Osteoblast (primary cell): ENCODE data around the gene VAV3. TPM values are rescaled to one million over a fixed set of nuclear protein-coding genes. Genes with fewer than 3 reads are reported as not detected.

ENCODE experiments used
- DNase-seq: peaks from one replicate; pipeline ENCODE4 v3.0.0; 2011; ENCODE audit warnings: low spot score, mixed read lengths; ENCODE audit not compliant: insufficient read length; ENCODE audit errors: missing footprints
- H2AFZ ChIP-seq: 2 replicates; pipeline ENCODE4 v1.6.0; 2011; ENCODE audit warnings: mild to moderate bottlenecking, low read length
- H3K27ac ChIP-seq: 2 replicates; pipeline ENCODE4 v1.5.1; 2011; ENCODE audit warnings: mild to moderate bottlenecking, low read depth, low read length, moderate library complexity
- H3K27me3 ChIP-seq: 2 replicates; pipeline ENCODE4 v1.6.0; 2012; ENCODE audit warnings: mild to moderate bottlenecking, control low read depth, inconsistent platforms, low read length, moderate library complexity; ENCODE audit not compliant: insufficient read depth
- H3K36me3 ChIP-seq: 2 replicates; pipeline ENCODE4 v1.5.1; 2011; ENCODE audit warnings: mild to moderate bottlenecking, low read length, control low read depth, moderate library complexity; ENCODE audit not compliant: insufficient read depth
- H3K4me1 ChIP-seq: 2 replicates; pipeline ENCODE4 v1.5.1; 2011; ENCODE audit warnings: mild to moderate bottlenecking, low read length, control low read depth, moderate library complexity; ENCODE audit not compliant: insufficient read depth
- H3K4me2 ChIP-seq: 2 replicates; pipeline ENCODE4 v1.6.0; 2011; ENCODE audit warnings: mild to moderate bottlenecking, low read length; ENCODE audit not compliant: insufficient read depth
- H3K4me3 ChIP-seq: fragments of 200-600 bp; sonication (generic); 3 replicates; pipeline ENCODE4 v1.5.1; 2012; ENCODE audit warnings: mild to moderate bottlenecking, low read length, inconsistent platforms; ENCODE audit not compliant: insufficient read depth
- H3K79me2 ChIP-seq: 2 replicates; pipeline ENCODE4 v1.6.0; 2012; ENCODE audit warnings: mild to moderate bottlenecking, low read length, control low read depth, inconsistent platforms; ENCODE audit not compliant: insufficient read depth
- H3K9me3 ChIP-seq: 2 replicates; pipeline ENCODE4 v1.5.1; 2011; ENCODE audit warnings: low read depth, low read length, control low read depth
- H4K20me1 ChIP-seq: 2 replicates; pipeline ENCODE4 v1.6.0; 2012; ENCODE audit warnings: mild to moderate bottlenecking, low read length, control low read depth; ENCODE audit not compliant: insufficient read depth
- CTCF ChIP-seq: IDR thresholded peaks from 2 replicates; pipeline ENCODE4 v1.5.1; 2011; ENCODE audit warnings: mild to moderate bottlenecking, low read depth, low read length, moderate library complexity; ENCODE audit errors: extremely low read depth
- total RNA-seq: library from RNA; depleted of rRNA; stranded (reverse); fragments of >200 nt; gene quantifications from 2 replicates; pipeline ENCODE4 v1.2.3, GENCODE V29; 2012

Gene VAV3
- total RNA-seq, 1 donor, result 0.72 TPM

- Histone ChIP-seq H4K20me1 (no peaks in the 10 kb centered on the region), H3K27ac (no peak overlapping the region), H3K36me3 (no peaks in the 10 kb centered on the region), H3K79me2 (no peaks in the 10 kb centered on the region), H3K9me3 (no peaks in the 10 kb centered on the region), H2AFZ (no peak overlapping the region), H3K4me1 (no peaks in the 10 kb centered on the region), H3K4me2 (no peak overlapping the region), H3K4me3 (no peak overlapping the region), H3K27me3 (no peaks in the 10 kb centered on the region)
- no peak for TF ChIP-seq CTCF
- DNase-seq, result no peak
Observed at GRCh38 chr1:107593501-107594209, 371.3 kb downstream of the VAV3 start.

- no peak overlapping the region for H2AFZ ChIP-seq
- H3K4me3 ChIP-seq, result no peak overlapping the region
- H3K4me1 ChIP-seq, result no peaks in the 10 kb centered on the region
- no peak overlapping the region for H3K27ac ChIP-seq
- H3K4me2 ChIP-seq, result no peak overlapping the region
- DNase-seq, result no peak
- H3K9me3 ChIP-seq, result no peaks in the 10 kb centered on the region
- no peaks in the 10 kb centered on the region for H3K36me3 ChIP-seq
- H4K20me1 ChIP-seq, result no peaks in the 10 kb centered on the region
- H3K27me3 ChIP-seq, result no peaks in the 10 kb centered on the region
- TF ChIP-seq CTCF, result no peak
- H3K79me2 ChIP-seq, result no peaks in the 10 kb centered on the region
Observed at GRCh38 chr1:107590900-107591622, 373.9 kb downstream of the VAV3 start.

GRCh38 chr1:107590087-107590486, 374.9 kb downstream of the VAV3 start:
- Histone ChIP-seq H3K4me3 (no peak overlapping the region), H3K36me3 (no peaks in the 10 kb centered on the region), H3K79me2 (no peaks in the 10 kb centered on the region), H3K9me3 (no peaks in the 10 kb centered on the region), H3K27ac (no peak overlapping the region), H3K4me2 (no peak overlapping the region), H2AFZ (no peak overlapping the region), H3K4me1 (no peaks in the 10 kb centered on the region), H3K27me3 (no peaks in the 10 kb centered on the region), H4K20me1 (no peaks in the 10 kb centered on the region)
- no peak for DNase-seq
- no peak for TF ChIP-seq CTCF

GRCh38 chr1:107588321-107588720, 376.7 kb downstream of the VAV3 start:
- no peaks in the 10 kb centered on the region for H3K36me3 ChIP-seq
- no peak for DNase-seq
- H2AFZ ChIP-seq, result no peak overlapping the region
- H3K27ac ChIP-seq, result no peak overlapping the region
- H3K4me2 ChIP-seq, result no peak overlapping the region
- H3K27me3 ChIP-seq, result no peaks in the 10 kb centered on the region
- no peak overlapping the region for H3K4me3 ChIP-seq
- no peak for TF ChIP-seq CTCF
- no peaks in the 10 kb centered on the region for H3K79me2 ChIP-seq
- H3K9me3 ChIP-seq, result no peaks in the 10 kb centered on the region
- no peaks in the 10 kb centered on the region for H3K4me1 ChIP-seq
- no peaks in the 10 kb centered on the region for H4K20me1 ChIP-seq
